Subcutaneous adipose tissue (tissue), 4 donors: ENCODE data around the gene CYB561D1. TPM values are rescaled to one million over a fixed set of nuclear protein-coding genes. Genes with fewer than 3 reads are reported as not detected.

ENCODE experiments used
- CTCF ChIP-seq: fragments of 450-650 bp; IDR thresholded peaks from one replicate; pipeline ENCODE4 v1.5.1; 2016; ENCODE audit warnings: low read depth, mild to moderate bottlenecking, control low read depth, antibody characterized with exemption, moderate library complexity
- total RNA-seq, 4 donors: library from RNA; depleted of rRNA; stranded (reverse); fragments of >200 nt; gene quantifications; one replicate each; pipeline ENCODE4 v1.1.0, GENCODE V29; 2016

CYB561D1 gene
- total RNA-seq, 4 donors from 2014 or later: 4.0 to 6.6 (median 5.5) TPM

- TF ChIP-seq CTCF: no peak
Measured at GRCh38 chr1:109482791-109483671, 10.9 kb upstream of the CYB561D1 start.

- TF ChIP-seq CTCF: no peak
Measured at GRCh38 chr1:109483672-109484518, 10.0 kb upstream of the CYB561D1 start, which contains the start of gene ATXN7L2. Gene ATXN7L2 (plus strand): TSS chr1:109483905. CDS start chr1:109483954, 49 bp downstream.

DNA sequence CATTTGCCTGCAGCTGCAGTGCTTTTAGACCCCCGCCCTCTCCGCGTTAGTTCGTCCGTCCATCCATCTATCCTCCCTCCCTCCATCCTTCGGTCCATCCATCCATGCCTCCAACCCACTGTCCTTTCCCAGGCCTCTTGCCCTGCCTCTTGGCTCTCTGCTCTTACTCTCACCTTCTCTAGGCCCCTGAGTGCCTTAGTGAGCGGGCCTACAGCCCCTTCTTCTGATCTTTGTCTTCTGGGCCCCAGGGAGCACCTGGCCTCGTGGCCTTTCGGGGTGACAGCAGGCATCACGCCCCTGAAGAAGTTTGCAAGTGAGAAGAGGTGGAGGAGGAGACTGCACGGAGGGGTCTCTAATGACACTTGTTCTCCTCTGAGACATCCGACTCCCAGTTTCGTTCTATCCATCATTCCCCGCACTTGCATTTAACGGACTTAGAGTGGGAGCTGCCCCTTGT is 9.3 kb upstream of the CYB561D1 start:
- TF ChIP-seq CTCF: no peak

GRCh38 chr1:109485001-109485400 is 8.9 kb upstream of the CYB561D1 start:
- TF ChIP-seq CTCF: no peak

DNA sequence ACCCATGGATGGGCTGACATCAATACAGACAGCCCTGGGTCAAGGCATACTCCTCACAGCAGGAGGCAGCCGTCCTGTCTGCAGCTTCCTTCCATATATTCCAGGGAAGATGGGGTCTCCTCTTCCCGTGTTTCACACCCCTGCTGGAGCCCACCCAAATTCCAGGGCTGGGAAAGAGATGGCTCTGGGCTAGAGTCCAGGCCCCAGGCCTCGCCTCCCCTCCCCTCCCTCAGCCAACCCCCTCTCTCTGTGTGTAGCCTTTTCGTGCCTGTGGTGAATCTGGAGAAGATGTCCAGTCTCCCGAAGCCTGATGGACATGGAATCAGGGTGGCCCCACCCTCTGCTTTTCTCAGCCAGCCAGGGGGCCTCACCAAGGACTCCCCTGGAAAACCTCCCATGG is 6.6 kb upstream of the CYB561D1 start:
- no peak for TF ChIP-seq CTCF

DNA sequence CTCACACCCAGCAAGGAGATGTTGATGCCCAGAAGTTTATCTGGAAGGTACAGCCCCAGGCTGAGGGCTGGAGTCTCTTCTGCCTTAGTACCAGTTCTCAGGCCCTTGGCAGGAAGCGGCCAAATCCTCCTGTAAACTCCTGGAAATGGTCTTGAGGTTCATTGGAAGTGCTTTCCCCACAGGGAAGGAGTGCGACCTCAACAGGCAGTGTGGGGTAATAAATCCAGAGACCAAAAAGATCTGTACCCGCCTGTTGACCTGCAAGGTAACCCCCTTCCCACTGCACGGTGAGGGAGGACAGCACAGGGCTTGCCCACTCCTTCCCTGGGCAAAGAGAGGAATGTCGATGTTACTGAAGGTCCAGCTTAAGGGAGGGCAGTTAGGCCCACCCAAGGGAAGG is 5.7 kb upstream of the CYB561D1 start:
- TF ChIP-seq CTCF: no peak

- TF ChIP-seq CTCF: no peak
Measured at GRCh38 chr1:109488696-109489095, 5.2 kb upstream of the CYB561D1 start.
